OCI-LY1 (cell line): ENCODE measurements around the gene CLDN22.

Experiments used
- H2AFZ ChIP-seq: fragments of 200-600 bp; sonication (generic), shearing (Covaris generic); 2 replicates; pipeline ENCODE4 v1.6.0; 2014; ENCODE audit warnings: antibody characterized with exemption, mild to moderate bottlenecking, low read length
- H3F3A ChIP-seq: fragments of 200-600 bp; sonication (generic), shearing (Covaris generic); 2 replicates; pipeline ENCODE4 v1.6.0; 2014; ENCODE audit warnings: mild to moderate bottlenecking, antibody characterized with exemption, low read length, moderate library complexity; ENCODE audit not compliant: insufficient read depth
- H3K27ac ChIP-seq: fragments of 200-600 bp; sonication (generic); 2 replicates; pipeline ENCODE4 v1.5.1; 2014; ENCODE audit warnings: low read length, mixed run types, mild to moderate bottlenecking, low read depth; ENCODE audit not compliant: poor library complexity, severe bottlenecking
- H3K27me3 ChIP-seq: fragments of 200-600 bp; sonication (generic); 2 replicates; pipeline ENCODE4 v1.6.0; 2014; ENCODE audit warnings: antibody characterized with exemption, mild to moderate bottlenecking, low read length, moderate library complexity; ENCODE audit not compliant: insufficient read depth
- H3K36me3 ChIP-seq: fragments of 200-600 bp; sonication (generic); 2 replicates; pipeline ENCODE4 v1.6.1; 2014; ENCODE audit warnings: mild to moderate bottlenecking, antibody characterized with exemption, low read length, moderate library complexity, mixed read lengths; ENCODE audit not compliant: insufficient read depth
- H3K4me1 ChIP-seq: fragments of 200-600 bp; sonication (generic); 2 replicates; pipeline ENCODE4 v1.5.1; 2014; ENCODE audit warnings: mild to moderate bottlenecking, low read length, moderate library complexity; ENCODE audit not compliant: insufficient read depth, severe bottlenecking
- H3K4me2 ChIP-seq: fragments of 200-600 bp; sonication (generic), shearing (Covaris generic); 2 replicates; pipeline ENCODE4 v1.6.1; 2014; ENCODE audit warnings: low read length
- H3K4me3 ChIP-seq: fragments of 200-600 bp; sonication (generic); 2 replicates; pipeline ENCODE4 v1.5.1; 2014; ENCODE audit warnings: low read length, low read depth, mild to moderate bottlenecking, mixed read lengths; ENCODE audit not compliant: poor library complexity, severe bottlenecking
- H3K79me2 ChIP-seq: fragments of 200-600 bp; shearing (Covaris generic); 2 replicates; pipeline ENCODE4 v1.6.1; 2016; ENCODE audit warnings: mixed run types, low read length, mixed read lengths; ENCODE audit not compliant: insufficient read depth
- H3K9ac ChIP-seq: fragments of 200-600 bp; sonication (generic), shearing (Covaris generic); 2 replicates; pipeline ENCODE4 v1.6.1; 2014; ENCODE audit warnings: mild to moderate bottlenecking, low read length, mixed read lengths
- H3K9me2 ChIP-seq: fragments of 200-600 bp; sonication (generic), shearing (Covaris generic); 2 replicates; pipeline ENCODE4 v1.6.1; 2014; ENCODE audit warnings: low read depth, mild to moderate bottlenecking, low read length, mixed read lengths
- H3K9me3 ChIP-seq: fragments of 200-600 bp; shearing (Covaris generic); 2 replicates; pipeline ENCODE4 v1.6.1; 2014; ENCODE audit warnings: low read length, mixed read lengths
- H4K20me1 ChIP-seq: fragments of 200-600 bp; sonication (generic), shearing (Covaris generic); 2 replicates; pipeline ENCODE4 v1.6.0; 2016; ENCODE audit warnings: mild to moderate bottlenecking, low read length; ENCODE audit not compliant: insufficient read depth
- CTCF ChIP-seq: fragments of 200-600 bp; sonication (generic), shearing (Covaris generic); IDR thresholded peaks from 2 replicates; pipeline ENCODE4 v1.5.1; 2017; ENCODE audit warnings: mild to moderate bottlenecking, antibody characterized with exemption, low read length, moderate library complexity, mixed read lengths
- EZH2 ChIP-seq: fragments of 200-600 bp; sonication (generic), shearing (Covaris generic); IDR thresholded peaks from 2 replicates; pipeline ENCODE4 v1.8.0; 2017; ENCODE audit warnings: borderline replicate concordance, mixed run types, mild to moderate bottlenecking, antibody characterized with exemption, low read length, moderate library complexity, mixed read lengths

Gene CLDN22

DNA sequence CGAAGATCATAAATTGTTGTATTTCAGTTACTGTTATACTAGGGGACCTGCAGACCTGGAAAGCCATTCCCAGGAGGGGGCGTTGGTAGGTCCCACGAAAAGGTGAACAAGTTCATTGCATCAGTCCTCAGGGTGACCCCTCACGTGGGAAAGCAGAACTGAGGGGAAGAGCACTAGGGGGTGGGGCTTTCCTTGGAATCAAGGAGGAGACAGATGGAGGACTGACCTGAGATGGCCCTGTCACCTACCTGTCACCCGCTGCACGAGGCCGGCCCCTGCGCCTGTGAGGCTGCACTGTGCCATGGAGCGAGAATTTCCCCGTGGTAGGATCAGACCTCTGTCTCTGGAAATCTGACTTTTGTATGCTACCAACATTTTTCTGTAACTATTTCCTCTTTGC, 43.9 kb upstream of the CLDN22 start:
- Histone ChIP-seq H2AFZ (no peak overlapping the region), H3K27ac (no peak overlapping the region), H3K36me3 (no peaks in the 10 kb centered on the region), H3K27me3 (no peaks in the 10 kb centered on the region; the same call in 1 of the 2 replicates), H3K4me2 (no peak overlapping the region), H4K20me1 (no peaks in the 10 kb centered on the region), H3K79me2 (no peaks in the 10 kb centered on the region), H3F3A (no peaks in the 10 kb centered on the region), H3K9me3 (no peaks in the 10 kb centered on the region), H3K4me1 (no peaks in the 10 kb centered on the region), H3K9me2 (no peaks in the 10 kb centered on the region), H3K9ac (no peak overlapping the region), H3K4me3 (no peak overlapping the region)
- no peak for TF ChIP-seq EZH2

DNA sequence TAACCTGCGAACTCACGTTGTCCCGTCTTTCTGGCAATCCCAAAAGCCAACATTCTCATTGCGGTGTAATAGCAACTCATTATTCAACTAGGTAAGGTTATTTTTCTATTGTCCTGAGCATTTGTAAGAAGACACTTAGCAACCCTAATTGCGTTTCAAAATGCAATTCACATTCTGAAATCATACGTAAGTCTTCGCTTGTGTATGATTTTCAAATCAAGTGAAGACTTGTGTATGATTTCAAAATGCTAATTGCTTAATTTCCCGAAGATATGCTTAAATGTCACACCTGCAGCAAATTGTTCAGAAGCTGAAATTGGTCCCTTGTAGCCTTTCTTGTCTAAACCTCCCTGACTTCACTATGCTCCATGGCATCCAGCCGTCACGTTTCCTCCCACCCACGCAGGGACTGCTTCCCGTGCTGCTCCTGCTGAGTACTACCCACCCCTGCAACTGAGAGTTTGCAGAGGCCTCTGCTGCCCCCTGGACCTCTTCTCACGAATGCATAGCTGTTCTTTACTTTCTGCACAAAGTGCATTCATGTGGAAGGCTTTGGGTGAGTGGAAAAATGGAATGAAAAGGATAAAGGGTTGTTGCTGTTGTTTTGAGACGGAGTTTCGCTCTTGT, 43.0 kb upstream of the CLDN22 start:
- Histone ChIP-seq H3K4me1 (no peaks in the 10 kb centered on the region), H3K9me2 (no peaks in the 10 kb centered on the region), H2AFZ (no peak overlapping the region), H3K9me3 (no peaks in the 10 kb centered on the region), H3F3A (no peaks in the 10 kb centered on the region), H3K27ac (no peak overlapping the region), H3K36me3 (no peaks in the 10 kb centered on the region), H4K20me1 (no peaks in the 10 kb centered on the region), H3K27me3 (no peaks in the 10 kb centered on the region; the same call in 1 of the 2 replicates), H3K79me2 (no peaks in the 10 kb centered on the region), H3K4me3 (no peak overlapping the region), H3K4me2 (no peak overlapping the region), H3K9ac (no peak overlapping the region)
- TF ChIP-seq CTCF (no peak), EZH2 (no peak)

GRCh38 chr4:183362036-183362435, 42.0 kb upstream of the CLDN22 start:
- Histone ChIP-seq H3K4me1 (no peaks in the 10 kb centered on the region), H3K27ac (no peak overlapping the region), H3K9me3 (no peaks in the 10 kb centered on the region), H3K4me2 (no peak overlapping the region), H3K36me3 (no peaks in the 10 kb centered on the region), H3F3A (no peaks in the 10 kb centered on the region), H3K9me2 (no peaks in the 10 kb centered on the region), H3K4me3 (no peak overlapping the region), H3K27me3 (peaks cover 3% of the 10 kb centered on the region; the same call in 1 of the 2 replicates), H4K20me1 (no peaks in the 10 kb centered on the region), H2AFZ (no peak overlapping the region), H3K79me2 (no peaks in the 10 kb centered on the region), H3K9ac (no peak overlapping the region)
- TF ChIP-seq CTCF (no peak), EZH2 (no peak)
